ENCODE measurements around the gene FARP2. TPM values are rescaled to one million over a fixed set of nuclear protein-coding genes. Genes with fewer than 3 reads are reported as not detected.

Gene FARP2
- total and polyA plus RNA-seq, 2 of the 13 experiments (the other 11 are each of a cell fraction or from before 2014, with no cell fraction given): 28.0 to 45.4 TPM

DNA sequence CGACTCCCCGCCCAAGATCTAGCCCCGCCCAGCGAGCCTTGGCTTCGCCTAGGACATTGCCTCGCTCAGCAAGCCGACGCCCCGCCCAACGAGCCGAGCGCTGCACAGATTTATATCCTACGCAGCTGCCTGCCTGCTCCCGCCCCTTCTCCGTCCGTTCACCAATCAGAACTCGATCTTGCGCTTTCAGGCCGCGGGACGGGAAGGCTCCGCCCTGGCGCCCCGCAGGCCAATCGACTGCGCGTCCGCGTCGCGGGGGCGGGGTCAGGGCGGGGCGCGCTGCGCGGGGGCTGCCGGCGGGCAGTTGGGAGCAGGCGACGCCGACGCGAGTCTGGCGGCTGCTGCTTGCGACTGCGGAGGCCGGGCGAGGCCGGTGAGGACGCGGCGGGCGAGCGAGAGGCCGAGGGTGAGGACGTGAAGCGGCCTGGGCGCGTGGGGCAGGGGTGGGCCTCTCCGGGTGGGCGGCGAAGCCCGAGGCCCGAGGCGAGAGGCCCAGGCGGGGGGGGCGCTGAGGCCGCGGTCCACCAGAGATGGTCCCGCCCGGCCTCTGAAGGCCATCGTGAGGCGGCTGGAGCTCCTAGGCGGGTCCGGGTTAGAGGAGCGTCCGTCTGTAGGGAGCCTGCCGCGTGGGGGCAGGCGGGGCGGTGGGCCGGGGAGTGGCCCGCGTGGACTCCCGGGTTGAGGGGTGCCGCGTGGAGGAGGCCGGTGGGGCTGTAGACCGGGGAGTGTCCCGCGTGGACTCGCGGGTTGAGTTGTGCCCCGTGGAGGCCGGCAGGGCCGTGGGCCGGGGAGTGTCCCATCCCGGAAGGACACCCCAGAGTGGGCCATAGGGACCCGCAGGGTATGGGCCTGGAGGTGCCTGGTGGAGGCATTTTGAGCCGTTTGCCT, at the start of gene FARP2 (continued):
- TF ChIP-seq, protein P1, sequence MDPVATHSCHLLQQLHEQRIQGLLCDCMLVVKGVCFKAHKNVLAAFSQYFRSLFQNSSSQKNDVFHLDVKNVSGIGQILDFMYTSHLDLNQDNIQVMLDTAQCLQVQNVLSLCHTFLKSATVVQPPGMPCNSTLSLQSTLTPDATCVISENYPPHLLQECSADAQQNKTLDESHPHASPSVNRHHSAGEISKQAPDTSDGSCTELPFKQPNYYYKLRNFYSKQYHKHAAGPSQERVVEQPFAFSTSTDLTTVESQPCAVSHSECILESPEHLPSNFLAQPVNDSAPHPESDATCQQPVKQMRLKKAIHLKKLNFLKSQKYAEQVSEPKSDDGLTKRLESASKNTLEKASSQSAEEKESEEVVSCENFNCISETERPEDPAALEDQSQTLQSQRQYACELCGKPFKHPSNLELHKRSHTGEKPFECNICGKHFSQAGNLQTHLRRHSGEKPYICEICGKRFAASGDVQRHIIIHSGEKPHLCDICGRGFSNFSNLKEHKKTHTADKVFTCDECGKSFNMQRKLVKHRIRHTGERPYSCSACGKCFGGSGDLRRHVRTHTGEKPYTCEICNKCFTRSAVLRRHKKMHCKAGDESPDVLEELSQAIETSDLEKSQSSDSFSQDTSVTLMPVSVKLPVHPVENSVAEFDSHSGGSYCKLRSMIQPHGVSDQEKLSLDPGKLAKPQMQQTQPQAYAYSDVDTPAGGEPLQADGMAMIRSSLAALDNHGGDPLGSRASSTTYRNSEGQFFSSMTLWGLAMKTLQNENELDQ (CRISPR knock-in tag; IDR thresholded peaks at IDR 0.05; ENCODE audit: borderline replicate concordance): no peak
- TF ChIP-seq MBD4 (IDR thresholded peaks at IDR 0.05; ENCODE audit: borderline replicate concordance, low read length): no peak
- no peak for TF ChIP-seq ZNF549 (CRISPR knock-in tag; IDR thresholded peaks at IDR 0.05)
- TF ChIP-seq, protein P2, sequence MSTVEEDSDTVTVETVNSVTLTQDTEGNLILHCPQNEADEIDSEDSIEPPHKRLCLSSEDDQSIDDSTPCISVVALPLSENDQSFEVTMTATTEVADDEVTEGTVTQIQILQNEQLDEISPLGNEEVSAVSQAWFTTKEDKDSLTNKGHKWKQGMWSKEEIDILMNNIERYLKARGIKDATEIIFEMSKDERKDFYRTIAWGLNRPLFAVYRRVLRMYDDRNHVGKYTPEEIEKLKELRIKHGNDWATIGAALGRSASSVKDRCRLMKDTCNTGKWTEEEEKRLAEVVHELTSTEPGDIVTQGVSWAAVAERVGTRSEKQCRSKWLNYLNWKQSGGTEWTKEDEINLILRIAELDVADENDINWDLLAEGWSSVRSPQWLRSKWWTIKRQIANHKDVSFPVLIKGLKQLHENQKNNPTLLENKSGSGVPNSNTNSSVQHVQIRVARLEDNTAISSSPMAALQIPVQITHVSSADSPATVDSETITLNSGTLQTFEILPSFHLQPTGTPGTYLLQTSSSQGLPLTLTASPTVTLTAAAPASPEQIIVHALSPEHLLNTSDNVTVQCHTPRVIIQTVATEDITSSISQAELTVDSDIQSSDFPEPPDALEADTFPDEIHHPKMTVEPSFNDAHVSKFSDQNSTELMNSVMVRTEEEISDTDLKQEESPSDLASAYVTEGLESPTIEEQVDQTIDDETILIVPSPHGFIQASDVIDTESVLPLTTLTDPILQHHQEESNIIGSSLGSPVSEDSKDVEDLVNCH (CRISPR knock-in tag; IDR thresholded peaks at IDR 0.05): no peak
- no peak for TF ChIP-seq PCBP1 (IDR thresholded peaks at IDR 0.05; ENCODE audit: borderline replicate concordance, low read depth, low read length)
- TF ChIP-seq HOXA5 (CRISPR knock-in tag; IDR thresholded peaks at IDR 0.05): no peak
- TF ChIP-seq, protein P3, sequence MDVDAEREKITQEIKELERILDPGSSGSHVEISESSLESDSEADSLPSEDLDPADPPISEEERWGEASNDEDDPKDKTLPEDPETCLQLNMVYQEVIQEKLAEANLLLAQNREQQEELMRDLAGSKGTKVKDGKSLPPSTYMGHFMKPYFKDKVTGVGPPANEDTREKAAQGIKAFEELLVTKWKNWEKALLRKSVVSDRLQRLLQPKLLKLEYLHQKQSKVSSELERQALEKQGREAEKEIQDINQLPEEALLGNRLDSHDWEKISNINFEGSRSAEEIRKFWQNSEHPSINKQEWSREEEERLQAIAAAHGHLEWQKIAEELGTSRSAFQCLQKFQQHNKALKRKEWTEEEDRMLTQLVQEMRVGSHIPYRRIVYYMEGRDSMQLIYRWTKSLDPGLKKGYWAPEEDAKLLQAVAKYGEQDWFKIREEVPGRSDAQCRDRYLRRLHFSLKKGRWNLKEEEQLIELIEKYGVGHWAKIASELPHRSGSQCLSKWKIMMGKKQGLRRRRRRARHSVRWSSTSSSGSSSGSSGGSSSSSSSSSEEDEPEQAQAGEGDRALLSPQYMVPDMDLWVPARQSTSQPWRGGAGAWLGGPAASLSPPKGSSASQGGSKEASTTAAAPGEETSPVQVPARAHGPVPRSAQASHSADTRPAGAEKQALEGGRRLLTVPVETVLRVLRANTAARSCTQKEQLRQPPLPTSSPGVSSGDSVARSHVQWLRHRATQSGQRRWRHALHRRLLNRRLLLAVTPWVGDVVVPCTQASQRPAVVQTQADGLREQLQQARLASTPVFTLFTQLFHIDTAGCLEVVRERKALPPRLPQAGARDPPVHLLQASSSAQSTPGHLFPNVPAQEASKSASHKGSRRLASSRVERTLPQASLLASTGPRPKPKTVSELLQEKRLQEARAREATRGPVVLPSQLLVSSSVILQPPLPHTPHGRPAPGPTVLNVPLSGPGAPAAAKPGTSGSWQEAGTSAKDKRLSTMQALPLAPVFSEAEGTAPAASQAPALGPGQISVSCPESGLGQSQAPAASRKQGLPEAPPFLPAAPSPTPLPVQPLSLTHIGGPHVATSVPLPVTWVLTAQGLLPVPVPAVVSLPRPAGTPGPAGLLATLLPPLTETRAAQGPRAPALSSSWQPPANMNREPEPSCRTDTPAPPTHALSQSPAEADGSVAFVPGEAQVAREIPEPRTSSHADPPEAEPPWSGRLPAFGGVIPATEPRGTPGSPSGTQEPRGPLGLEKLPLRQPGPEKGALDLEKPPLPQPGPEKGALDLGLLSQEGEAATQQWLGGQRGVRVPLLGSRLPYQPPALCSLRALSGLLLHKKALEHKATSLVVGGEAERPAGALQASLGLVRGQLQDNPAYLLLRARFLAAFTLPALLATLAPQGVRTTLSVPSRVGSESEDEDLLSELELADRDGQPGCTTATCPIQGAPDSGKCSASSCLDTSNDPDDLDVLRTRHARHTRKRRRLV (CRISPR knock-in tag; IDR thresholded peaks at IDR 0.05): no peak
- TF ChIP-seq, protein P4, sequence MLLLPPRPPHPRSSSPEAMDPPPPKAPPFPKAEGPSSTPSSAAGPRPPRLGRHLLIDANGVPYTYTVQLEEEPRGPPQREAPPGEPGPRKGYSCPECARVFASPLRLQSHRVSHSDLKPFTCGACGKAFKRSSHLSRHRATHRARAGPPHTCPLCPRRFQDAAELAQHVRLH (CRISPR knock-in tag; IDR thresholded peaks at IDR 0.05; ENCODE audit: borderline replicate concordance, low read depth): 0 out of 2 replicates have a peak, but pooled peaks have one; percentile 46
- TF ChIP-seq, protein P5, sequence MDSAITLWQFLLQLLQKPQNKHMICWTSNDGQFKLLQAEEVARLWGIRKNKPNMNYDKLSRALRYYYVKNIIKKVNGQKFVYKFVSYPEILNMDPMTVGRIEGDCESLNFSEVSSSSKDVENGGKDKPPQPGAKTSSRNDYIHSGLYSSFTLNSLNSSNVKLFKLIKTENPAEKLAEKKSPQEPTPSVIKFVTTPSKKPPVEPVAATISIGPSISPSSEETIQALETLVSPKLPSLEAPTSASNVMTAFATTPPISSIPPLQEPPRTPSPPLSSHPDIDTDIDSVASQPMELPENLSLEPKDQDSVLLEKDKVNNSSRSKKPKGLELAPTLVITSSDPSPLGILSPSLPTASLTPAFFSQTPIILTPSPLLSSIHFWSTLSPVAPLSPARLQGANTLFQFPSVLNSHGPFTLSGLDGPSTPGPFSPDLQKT (CRISPR knock-in tag; IDR thresholded peaks at IDR 0.05; ENCODE audit: borderline replicate concordance): no peak
- TF ChIP-seq ZNF850 (CRISPR knock-in tag; conservative IDR thresholded peaks at IDR 0.05): 0 out of 2 replicates have a peak, but pooled peaks have one; percentile 29
- TF ChIP-seq, protein P6, sequence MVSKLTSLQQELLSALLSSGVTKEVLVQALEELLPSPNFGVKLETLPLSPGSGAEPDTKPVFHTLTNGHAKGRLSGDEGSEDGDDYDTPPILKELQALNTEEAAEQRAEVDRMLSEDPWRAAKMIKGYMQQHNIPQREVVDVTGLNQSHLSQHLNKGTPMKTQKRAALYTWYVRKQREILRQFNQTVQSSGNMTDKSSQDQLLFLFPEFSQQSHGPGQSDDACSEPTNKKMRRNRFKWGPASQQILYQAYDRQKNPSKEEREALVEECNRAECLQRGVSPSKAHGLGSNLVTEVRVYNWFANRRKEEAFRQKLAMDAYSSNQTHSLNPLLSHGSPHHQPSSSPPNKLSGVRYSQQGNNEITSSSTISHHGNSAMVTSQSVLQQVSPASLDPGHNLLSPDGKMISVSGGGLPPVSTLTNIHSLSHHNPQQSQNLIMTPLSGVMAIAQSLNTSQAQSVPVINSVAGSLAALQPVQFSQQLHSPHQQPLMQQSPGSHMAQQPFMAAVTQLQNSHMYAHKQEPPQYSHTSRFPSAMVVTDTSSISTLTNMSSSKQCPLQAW (CRISPR knock-in tag; IDR thresholded peaks at IDR 0.05): no peak

All from HepG2 (cell line).